WTC11 (cell line): ENCODE measurements around the gene GOLGB1. TPM values are rescaled to one million over a fixed set of nuclear protein-coding genes. Genes with fewer than 3 reads are reported as not detected.
"Not testable (repeated sequence)": the region's sequence is repeated elsewhere in the genome, so short reads cannot be mapped to it uniquely, and the experiment has no call there.

ENCODE experiments used
- ATAC-seq: fragments of 200-7000 bp; cut with Tn5 transposase; 2 replicates; pipeline ENCODE4 v1.10.0; 2021; ENCODE audit warnings: mild to moderate bottlenecking, moderate library complexity
- CTCF ChIA-PET: fragments of 300-600 bp; sonication (Branson Sonifier 250); formaldehyde crosslinking; loops from one replicate; lab custom pipeline; 2021; ENCODE audit warnings: antibody characterized with exemption; lab: Charles Lee
- POLR2A ChIA-PET: fragments of 350-600 bp; sonication (Branson Sonifier 250); formaldehyde crosslinking; loops from one replicate; lab custom pipeline; 2021; ENCODE audit warnings: antibody characterized with exemption; lab: Charles Lee
- DNase-seq: peaks from one replicate; pipeline ENCODE4 v3.0.0; 2021; ENCODE audit warnings: low spot score
- H3K27ac Mint-ChIP-seq: 2 replicates; pipeline ENCODE4 v1.8.0; 2021; ENCODE audit warnings: mixed read lengths
- H3K27me3 Mint-ChIP-seq: 2 replicates; pipeline ENCODE4 v1.8.0; 2021; ENCODE audit warnings: low read depth, mild to moderate bottlenecking, moderate library complexity, mixed read lengths
- H3K36me3 Mint-ChIP-seq: 2 replicates; pipeline ENCODE4 v1.8.0; 2021; ENCODE audit warnings: mixed read lengths
- H3K4me1 Mint-ChIP-seq: 2 replicates; pipeline ENCODE4 v1.8.0; 2022; ENCODE audit warnings: mixed read lengths
- H3K4me3 Mint-ChIP-seq: 2 replicates; pipeline ENCODE4 v1.8.0; 2021; ENCODE audit warnings: mild to moderate bottlenecking, moderate library complexity, mixed read lengths
- H3K9me3 Mint-ChIP-seq: 2 replicates; pipeline ENCODE4 v1.8.0; 2021; ENCODE audit warnings: mixed read lengths
- ARID4B ChIP-seq: sonication (generic); formaldehyde crosslinking; IDR thresholded peaks from 2 replicates; pipeline ENCODE4 v1.8.0; 2023; ENCODE audit warnings: missing genetic modification reagents, mild to moderate bottlenecking, borderline replicate concordance
- ATF1 ChIP-seq: sonication (generic); formaldehyde crosslinking; IDR thresholded peaks from 2 replicates; pipeline ENCODE4 v1.8.1; 2023; ENCODE audit warnings: mild to moderate bottlenecking, moderate library complexity, missing genetic modification reagents
- CREB1 ChIP-seq: sonication (generic); formaldehyde crosslinking; IDR thresholded peaks from 2 replicates; pipeline ENCODE4 v1.8.0; 2023; ENCODE audit warnings: mild to moderate bottlenecking, missing genetic modification reagents
- ELF4 ChIP-seq: sonication (generic); formaldehyde crosslinking; IDR thresholded peaks from 2 replicates; pipeline ENCODE4 v1.8.1; 2022; ENCODE audit warnings: low read depth, mild to moderate bottlenecking, moderate library complexity, missing genetic modification reagents
- ETV6 ChIP-seq: sonication (generic); formaldehyde crosslinking; IDR thresholded peaks from 2 replicates; pipeline ENCODE4 v1.8.1; 2022; ENCODE audit warnings: mild to moderate bottlenecking, missing genetic modification reagents
- FOXK1 ChIP-seq: sonication (generic); formaldehyde crosslinking; IDR thresholded peaks from 2 replicates; pipeline ENCODE4 v1.8.0; 2022; ENCODE audit warnings: mild to moderate bottlenecking, moderate library complexity, missing genetic modification reagents
- HMGA2 ChIP-seq: fragments of 250-450 bp; sonication (Bioruptor Pico); IDR thresholded peaks from 2 replicates; pipeline ENCODE4 v1.4.0; 2021; ENCODE audit warnings: mild to moderate bottlenecking, moderate library complexity
- NFE2L1 ChIP-seq: sonication (generic); formaldehyde crosslinking; IDR thresholded peaks from 2 replicates; pipeline ENCODE4 v1.8.1; 2023; ENCODE audit warnings: missing genetic modification reagents
- NR1H2 ChIP-seq: sonication (generic); formaldehyde crosslinking; IDR thresholded peaks from 2 replicates; pipeline ENCODE4 v1.9.0; 2021; ENCODE audit warnings: mild to moderate bottlenecking, moderate library complexity, missing genetic modification reagents
- NR3C1 ChIP-seq: sonication (generic); formaldehyde crosslinking; conservative IDR thresholded peaks from 2 replicates; pipeline ENCODE4 v1.8.1; 2023; ENCODE audit warnings: low read depth, mild to moderate bottlenecking, missing genetic modification reagents
- OVOL2 ChIP-seq: fragments of 250-450 bp; sonication (Bioruptor Pico); IDR thresholded peaks from 2 replicates; pipeline ENCODE4 v1.9.0; 2021; ENCODE audit warnings: mild to moderate bottlenecking, borderline replicate concordance
- SMAD3 ChIP-seq: sonication (generic); formaldehyde crosslinking; IDR thresholded peaks from 2 replicates; pipeline ENCODE4 v1.8.0; 2022; ENCODE audit warnings: missing genetic modification reagents, mild to moderate bottlenecking, borderline replicate concordance
- TEAD1 ChIP-seq: sonication (generic); formaldehyde crosslinking; IDR thresholded peaks from 2 replicates; pipeline ENCODE4 v1.8.0; 2022; ENCODE audit warnings: mild to moderate bottlenecking, missing genetic modification reagents
- ZBTB21 ChIP-seq: sonication (generic); formaldehyde crosslinking; IDR thresholded peaks from 2 replicates; pipeline ENCODE4 v1.8.1; 2023; ENCODE audit warnings: mild to moderate bottlenecking, missing genetic modification reagents, borderline replicate concordance
- ZNF317 ChIP-seq: sonication (generic); formaldehyde crosslinking; IDR thresholded peaks from 2 replicates; pipeline ENCODE4 v1.8.1; 2023; ENCODE audit warnings: low read depth, mild to moderate bottlenecking, moderate library complexity, missing genetic modification reagents, borderline replicate concordance
- ZNF425 ChIP-seq: fragments of 250-450 bp; sonication (Bioruptor Pico); conservative IDR thresholded peaks from 2 replicates; pipeline ENCODE4 v1.9.0; 2021; ENCODE audit warnings: mild to moderate bottlenecking
- total RNA-seq: library from RNA; stranded (reverse); gene quantifications from 3 replicates; pipeline ENCODE4 v1.2.3, GENCODE V29; 2021
- TF ChIP-seq, protein P1 (sequence below): fragments of 250-450 bp; sonication (Bioruptor Pico); IDR thresholded peaks from 2 replicates; pipeline ENCODE4 v1.9.0; 2021; ENCODE audit warnings: mild to moderate bottlenecking, borderline replicate concordance

GOLGB1 gene
- total RNA-seq, 1 experiment from 2014 or later, result 33.8 TPM

DNA sequence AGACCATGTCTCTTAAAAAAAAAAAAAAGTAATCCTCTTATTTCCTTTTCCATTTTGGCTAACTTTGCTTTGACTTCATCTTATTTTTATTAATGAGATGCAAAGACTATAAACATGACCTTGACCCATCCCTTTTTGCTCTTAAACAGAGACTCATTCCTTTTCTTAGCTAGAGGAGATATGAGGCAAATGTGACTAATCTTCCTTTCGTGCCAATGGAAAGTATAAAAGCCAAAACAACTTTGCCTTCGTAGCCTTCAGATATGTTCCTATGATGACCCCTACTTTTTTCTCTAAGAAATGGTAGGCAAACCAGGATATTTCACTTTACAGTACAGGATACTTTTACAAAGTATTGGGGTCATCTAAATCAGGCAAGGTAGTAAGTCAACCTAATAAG lies 36.9 kb upstream of the GOLGB1 start:
- DNase-seq, result no peak
- no peaks in the 10 kb centered on the region for H3K9me3 Mint-ChIP-seq
- no peaks in the 10 kb centered on the region for H3K27me3 Mint-ChIP-seq
- no peak overlapping the region for H3K4me3 Mint-ChIP-seq
- TF ChIP-seq OVOL2 (no peak), CREB1 (no peak), ARID4B (no peak), TEAD1 (CRISPR knock-in tag) (no peak), SMAD3 (CRISPR knock-in tag) (no peak), NR3C1 (CRISPR knock-in tag) (no peak)
- TF ChIP-seq, protein P1, sequence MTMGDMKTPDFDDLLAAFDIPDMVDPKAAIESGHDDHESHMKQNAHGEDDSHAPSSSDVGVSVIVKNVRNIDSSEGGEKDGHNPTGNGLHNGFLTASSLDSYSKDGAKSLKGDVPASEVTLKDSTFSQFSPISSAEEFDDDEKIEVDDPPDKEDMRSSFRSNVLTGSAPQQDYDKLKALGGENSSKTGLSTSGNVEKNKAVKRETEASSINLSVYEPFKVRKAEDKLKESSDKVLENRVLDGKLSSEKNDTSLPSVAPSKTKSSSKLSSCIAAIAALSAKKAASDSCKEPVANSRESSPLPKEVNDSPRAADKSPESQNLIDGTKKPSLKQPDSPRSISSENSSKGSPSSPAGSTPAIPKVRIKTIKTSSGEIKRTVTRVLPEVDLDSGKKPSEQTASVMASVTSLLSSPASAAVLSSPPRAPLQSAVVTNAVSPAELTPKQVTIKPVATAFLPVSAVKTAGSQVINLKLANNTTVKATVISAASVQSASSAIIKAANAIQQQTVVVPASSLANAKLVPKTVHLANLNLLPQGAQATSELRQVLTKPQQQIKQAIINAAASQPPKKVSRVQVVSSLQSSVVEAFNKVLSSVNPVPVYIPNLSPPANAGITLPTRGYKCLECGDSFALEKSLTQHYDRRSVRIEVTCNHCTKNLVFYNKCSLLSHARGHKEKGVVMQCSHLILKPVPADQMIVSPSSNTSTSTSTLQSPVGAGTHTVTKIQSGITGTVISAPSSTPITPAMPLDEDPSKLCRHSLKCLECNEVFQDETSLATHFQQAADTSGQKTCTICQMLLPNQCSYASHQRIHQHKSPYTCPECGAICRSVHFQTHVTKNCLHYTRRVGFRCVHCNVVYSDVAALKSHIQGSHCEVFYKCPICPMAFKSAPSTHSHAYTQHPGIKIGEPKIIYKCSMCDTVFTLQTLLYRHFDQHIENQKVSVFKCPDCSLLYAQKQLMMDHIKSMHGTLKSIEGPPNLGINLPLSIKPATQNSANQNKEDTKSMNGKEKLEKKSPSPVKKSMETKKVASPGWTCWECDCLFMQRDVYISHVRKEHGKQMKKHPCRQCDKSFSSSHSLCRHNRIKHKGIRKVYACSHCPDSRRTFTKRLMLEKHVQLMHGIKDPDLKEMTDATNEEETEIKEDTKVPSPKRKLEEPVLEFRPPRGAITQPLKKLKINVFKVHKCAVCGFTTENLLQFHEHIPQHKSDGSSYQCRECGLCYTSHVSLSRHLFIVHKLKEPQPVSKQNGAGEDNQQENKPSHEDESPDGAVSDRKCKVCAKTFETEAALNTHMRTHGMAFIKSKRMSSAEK (CRISPR knock-in tag), result no peak
- no peak overlapping the region for H3K27ac Mint-ChIP-seq
- H3K36me3 Mint-ChIP-seq, result peaks cover 32% of the 10 kb centered on the region
- CTCF ChIA-PET, result interaction anchor here (1.1 kb wide), 1 partner anchor 239 kb away, joined by 3 read pairs; no protein-coding TSS in a partner anchor
- no peak for ATAC-seq
- H3K4me1 Mint-ChIP-seq, result no peaks in the 10 kb centered on the region
- POLR2A ChIA-PET, result no interaction called here

- H3K27ac Mint-ChIP-seq, CTCF ChIA-PET: not testable (repeated sequence)
These were observed 33.2 kb upstream of the GOLGB1 start for GRCh38 chr3:121782784-121783183.

DNA sequence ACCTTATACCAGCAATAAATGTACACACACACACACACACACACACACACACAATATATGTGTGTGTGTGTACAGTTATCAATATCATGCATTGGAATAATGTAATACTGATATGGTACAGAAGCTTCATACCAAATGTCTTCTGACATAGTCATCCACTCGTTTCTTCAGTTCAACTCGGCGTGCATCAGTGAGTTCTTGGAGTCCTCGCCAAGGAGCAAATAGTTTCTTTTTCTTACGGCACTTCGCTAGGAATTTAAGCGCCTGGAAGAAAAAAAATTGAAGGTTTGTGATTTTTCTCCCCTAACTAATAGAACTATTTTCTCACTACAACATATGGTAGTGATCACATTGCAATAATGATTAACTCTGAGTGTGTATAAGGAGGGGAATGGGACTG lies 32.1 kb upstream of the GOLGB1 start:
- ATAC-seq (no peak), DNase-seq (no peak)
- Mint-ChIP-seq H3K36me3 (peaks cover 35% of the 10 kb centered on the region), H3K9me3 (no peaks in the 10 kb centered on the region), H3K27ac (no peak overlapping the region), H3K4me3 (no peak overlapping the region), H3K27me3 (no peaks in the 10 kb centered on the region), H3K4me1 (no peaks in the 10 kb centered on the region)
- CTCF ChIA-PET, result no interaction called here
- POLR2A ChIA-PET, result no interaction called here
- TF ChIP-seq TEAD1 (CRISPR knock-in tag), result no peak
- TF ChIP-seq ETV6 (CRISPR knock-in tag), result no peak
- no peak for TF ChIP-seq ZNF317 (CRISPR knock-in tag)
- no peak for TF ChIP-seq HMGA2 (CRISPR knock-in tag)
- no peak for TF ChIP-seq ZNF425 (CRISPR knock-in tag)
- TF ChIP-seq ATF1 (CRISPR knock-in tag), result no peak
- TF ChIP-seq ZBTB21, result no peak
- no peak for TF ChIP-seq NR1H2 (CRISPR knock-in tag)
- TF ChIP-seq ELF4 (CRISPR knock-in tag), result no peak
- TF ChIP-seq ARID4B, result no peak
- TF ChIP-seq FOXK1, result no peak
- TF ChIP-seq NR3C1 (CRISPR knock-in tag), result no peak
- no peak for TF ChIP-seq NFE2L1 (CRISPR knock-in tag)

More at GRCh38 chr3:121782784-121783183, 33.2 kb upstream of the GOLGB1 start:
- POLR2A ChIA-PET, result interaction anchor here (0.6 kb wide), 1 partner anchor 26 kb away, joined by 8 read pairs; no protein-coding TSS in a partner anchor
- not testable (repeated sequence) for H3K27me3 Mint-ChIP-seq, DNase-seq, H3K9me3 Mint-ChIP-seq, H3K4me3 Mint-ChIP-seq, H3K4me1 Mint-ChIP-seq, ATAC-seq
- H3K36me3 Mint-ChIP-seq, result peaks cover 34% of the 10 kb centered on the region
